Caki2 (cell line): ENCODE measurements around the gene TMEM119. TPM values are rescaled to one million over a fixed set of nuclear protein-coding genes. Genes with fewer than 3 reads are reported as not detected.

Experiments used
- DNase-seq: peaks from one replicate; pipeline ENCODE4 v3.0.0-alpha.2; 2015; ENCODE audit warnings: low read depth
- in situ Hi-C: cut with HindIII; loops from 2 replicates; pipeline ENCODE4 v1.10.0; 2016; ENCODE audit warnings: low sequenced_read_pairs, low pct_unique_long_range_greater_than_20kb, mixed read lengths
- total RNA-seq: library from RNA; depleted of rRNA; stranded (reverse); fragments of >200 nt; shearing (Covaris generic); gene quantifications from 2 replicates; pipeline ENCODE4 v1.2.3, GENCODE V29; 2014; ENCODE audit warnings: low replicate concordance

Gene TMEM119
- total RNA-seq, 1 experiment from 2014 or later: not detected

DNA sequence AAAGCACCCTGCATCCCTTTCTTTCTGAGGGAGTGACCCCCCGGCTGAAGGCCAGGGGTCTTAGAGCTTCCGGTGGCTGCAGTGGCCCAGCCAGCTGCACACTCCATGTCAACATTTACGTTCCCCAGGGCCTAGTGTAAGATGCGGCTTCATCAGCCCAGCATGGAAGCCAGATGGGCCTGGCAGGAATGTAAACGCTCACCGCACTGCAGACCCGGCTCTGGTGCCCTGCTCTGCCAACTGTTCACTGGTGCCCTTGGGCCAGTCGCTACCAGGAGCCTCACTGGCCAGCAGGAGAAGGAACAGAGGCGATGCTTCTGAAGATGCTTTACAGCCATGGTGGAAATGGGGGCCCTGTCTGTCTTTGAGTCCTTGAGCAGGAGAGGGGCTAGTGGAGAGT lies 8.6 kb upstream of the TMEM119 start:
- DNase-seq: no peak
- in situ Hi-C loops: no loop called here

DNA sequence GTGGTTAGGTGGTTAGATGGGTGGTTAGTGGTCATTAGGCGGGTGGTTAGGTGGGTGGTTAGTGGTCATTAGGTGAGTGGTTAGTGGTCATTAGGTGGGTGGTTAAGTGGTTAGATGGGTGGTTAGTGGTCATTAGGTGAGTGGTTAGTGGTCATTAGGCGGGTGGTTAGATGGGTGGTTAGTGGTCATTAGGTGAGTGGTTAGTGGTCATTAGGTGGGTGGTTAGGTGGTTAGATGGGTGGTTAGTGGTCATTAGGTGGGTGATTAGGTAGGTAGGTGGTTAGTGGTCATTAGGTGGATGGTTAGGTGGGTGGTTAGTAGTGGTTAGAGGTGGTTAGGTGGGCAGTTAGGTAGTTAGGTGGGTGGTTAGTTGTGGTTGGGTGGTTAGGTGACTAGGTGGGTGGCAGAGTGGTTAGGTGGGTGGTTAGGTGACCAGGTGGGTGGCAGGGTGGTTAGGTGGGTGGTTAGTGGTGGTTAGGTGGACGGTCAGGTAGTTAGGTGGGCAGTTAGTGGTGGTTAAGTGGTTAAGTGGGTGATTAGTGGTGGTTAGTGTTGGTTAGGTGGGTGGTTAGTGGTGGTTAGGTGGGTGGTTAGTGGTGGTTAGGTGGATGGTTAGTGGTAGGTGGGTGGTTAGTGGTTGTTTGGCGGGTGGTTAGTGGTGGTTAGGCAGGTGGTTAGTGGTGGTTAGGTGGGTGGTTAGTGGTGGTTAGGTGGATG lies 8.0 kb upstream of the TMEM119 start:
- in situ Hi-C loops: no loop called here

DNA sequence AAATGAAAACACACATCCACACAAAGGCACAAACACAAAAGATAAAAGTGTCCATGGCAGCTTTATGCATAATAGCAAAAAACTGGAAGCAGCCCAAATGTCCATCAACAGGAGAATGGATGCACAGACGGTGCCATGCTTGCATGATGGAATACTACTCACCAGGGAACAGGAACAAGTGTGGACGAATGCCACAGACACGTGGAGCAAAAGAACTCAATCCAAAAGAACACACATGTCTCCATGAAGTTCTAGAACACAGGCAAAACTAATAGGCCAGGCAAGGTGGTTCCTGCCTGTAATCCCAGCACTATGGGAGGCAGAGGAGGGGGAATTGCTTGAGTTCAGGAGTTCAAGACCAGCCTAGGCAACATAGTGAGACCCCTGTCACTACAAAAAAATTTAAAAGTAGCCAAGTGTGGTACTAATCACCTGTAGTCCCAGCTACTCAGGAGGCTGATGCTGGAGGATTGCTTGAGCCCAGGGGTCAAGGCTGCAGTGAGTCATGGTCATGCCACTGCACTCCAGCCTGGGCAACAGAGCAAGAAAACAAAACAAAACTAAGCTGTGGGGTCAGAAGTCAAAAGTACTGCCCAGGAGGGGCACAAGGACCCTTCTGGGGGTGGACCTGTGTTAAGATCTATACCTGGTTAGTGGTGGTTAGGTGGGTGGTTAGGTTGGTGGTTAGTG lies 7.3 kb upstream of the TMEM119 start:
- peak; percentile 64 for DNase-seq

More for the DNA sequence above, 8.0 kb upstream of the TMEM119 start:
- DNase-seq: no peak

DNA sequence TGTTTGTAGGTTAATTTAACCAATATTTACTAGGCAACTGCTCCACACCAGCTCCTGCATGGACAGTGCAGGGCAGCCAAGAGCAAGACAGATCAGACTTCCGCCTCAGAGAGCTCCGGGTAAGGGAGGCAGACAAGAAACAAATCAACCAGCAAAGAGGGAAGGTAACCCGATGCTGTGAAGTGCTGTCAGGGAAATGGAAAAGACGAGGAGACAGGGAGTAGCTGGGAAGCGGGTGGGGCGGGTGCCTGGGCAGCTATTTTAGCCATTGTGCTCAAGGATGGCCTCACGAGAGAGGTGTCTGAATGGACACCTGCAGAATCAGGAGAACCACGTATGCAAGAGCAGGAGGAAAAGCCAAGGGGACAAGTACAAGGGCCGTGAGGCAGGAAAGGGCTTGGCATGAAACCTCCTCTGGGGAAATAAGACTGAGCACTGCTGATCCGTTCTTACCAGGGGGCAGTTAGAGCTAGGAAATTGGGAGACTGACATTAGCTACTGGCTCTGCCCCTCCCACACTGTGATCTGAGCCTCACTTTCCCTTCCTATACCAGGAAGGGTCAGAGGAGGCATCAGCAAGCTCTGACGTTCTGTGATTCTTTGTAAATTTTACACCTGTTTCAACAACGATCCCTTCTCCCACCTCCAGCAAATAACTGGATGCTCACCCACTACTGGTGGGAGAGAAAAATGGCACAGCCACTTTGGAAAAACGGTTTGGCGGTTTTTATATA lies 6.5 kb upstream of the TMEM119 start:
- DNase-seq: no peak
- in situ Hi-C loops: no loop called here

More for the DNA sequence above, 7.3 kb upstream of the TMEM119 start:
- in situ Hi-C loops: no loop called here

DNA sequence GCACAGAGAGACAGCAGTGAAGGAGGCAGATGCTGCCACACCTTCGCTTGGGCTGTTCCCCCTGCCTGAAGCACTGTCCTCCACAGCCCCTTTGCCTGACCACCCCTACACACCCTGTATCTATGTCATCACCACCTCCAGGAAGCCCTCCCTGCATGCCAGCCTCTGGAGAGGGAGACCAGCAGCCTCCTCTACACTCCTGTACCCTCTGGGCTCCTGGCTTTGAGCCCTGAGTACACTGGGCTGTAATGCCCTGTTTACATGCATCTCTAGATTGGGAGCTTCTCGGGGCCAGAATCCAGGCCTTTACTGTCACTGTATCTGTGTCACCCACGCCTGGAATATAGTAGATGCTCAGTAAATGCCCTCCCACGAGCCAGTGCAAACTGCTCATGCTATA lies 5.9 kb upstream of the TMEM119 start:
- in situ Hi-C loops: no loop called here
- DNase-seq: no peak

DNA sequence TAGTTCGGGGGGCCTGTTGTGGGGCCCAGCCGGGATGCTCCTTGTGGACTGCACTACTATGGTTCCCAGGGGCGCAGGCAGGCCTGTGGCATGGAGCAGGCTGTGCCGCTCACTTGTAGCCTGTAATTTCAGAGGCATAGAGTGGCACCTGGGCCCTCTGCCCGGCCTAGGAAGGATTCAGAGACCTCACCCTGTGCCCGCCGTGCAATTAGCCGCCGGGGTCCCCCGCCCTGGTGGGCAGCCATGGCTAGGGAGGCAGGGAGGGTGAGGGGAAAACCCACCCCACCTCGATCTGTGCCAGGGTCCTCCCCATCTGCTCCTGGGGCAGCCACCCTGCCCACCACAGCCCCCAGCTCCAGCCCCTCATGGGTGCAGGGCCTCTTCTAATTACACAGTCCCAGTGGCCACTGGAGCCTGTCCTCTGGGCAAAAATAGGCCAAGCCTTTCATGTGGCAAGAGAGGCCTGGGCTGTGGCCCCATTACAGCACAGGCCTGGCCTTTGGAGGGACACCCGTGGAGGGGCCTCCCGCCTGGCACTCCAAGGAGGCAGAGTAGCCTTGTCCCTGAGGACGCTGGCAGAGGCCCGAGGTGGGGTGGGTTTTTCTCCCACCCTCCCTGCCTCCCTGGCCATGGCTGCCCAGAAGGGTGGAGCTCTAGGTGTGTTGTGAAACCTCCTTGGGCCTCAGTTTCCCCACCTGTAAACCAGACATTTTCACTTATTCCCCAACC lies 5.3 kb upstream of the TMEM119 start:
- no peak for DNase-seq
- in situ Hi-C loops: no loop called here

DNA sequence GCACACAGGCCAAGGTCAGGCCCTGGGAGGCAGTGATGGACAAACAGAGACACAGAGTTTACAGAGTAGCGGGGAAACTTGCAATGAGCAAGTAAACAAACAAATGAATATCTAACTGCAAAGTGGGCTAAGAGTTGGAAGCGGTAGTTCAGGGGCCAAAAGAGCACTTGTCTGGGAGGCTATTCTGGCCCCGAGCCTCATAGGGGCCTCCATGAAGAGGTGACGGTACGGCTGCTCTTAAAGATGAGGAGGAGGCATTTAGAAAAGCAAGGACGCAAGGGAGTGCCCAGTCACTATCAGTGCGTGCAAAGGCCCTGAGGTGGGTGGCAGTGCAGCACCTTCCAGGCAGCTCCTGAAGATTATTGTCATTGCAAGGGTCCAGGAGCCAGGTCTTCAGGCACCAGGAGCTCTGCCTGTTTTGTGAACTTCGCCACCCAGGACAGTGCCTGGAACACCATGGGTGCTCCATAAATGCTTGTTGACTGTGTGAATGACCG lies 4.4 kb upstream of the TMEM119 start:
- no peak for DNase-seq
- in situ Hi-C loops: no loop called here

DNA sequence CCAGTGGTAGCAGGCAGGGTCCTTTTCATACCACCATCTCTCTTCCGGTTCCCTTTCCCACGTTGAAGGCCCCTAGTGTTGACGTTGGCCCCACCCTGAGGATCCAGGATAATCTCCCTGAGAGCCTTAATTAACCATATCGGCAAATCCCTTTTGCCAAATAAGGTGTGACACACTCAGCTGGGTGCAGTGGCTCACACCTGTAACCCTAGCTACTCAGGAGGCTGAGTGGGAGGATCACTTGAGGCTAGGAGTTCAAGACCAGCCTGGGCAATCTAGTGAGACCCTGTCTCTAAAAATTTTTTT lies 2.8 kb upstream of the TMEM119 start:
- DNase-seq: no peak
- in situ Hi-C loops: no loop called here

DNA sequence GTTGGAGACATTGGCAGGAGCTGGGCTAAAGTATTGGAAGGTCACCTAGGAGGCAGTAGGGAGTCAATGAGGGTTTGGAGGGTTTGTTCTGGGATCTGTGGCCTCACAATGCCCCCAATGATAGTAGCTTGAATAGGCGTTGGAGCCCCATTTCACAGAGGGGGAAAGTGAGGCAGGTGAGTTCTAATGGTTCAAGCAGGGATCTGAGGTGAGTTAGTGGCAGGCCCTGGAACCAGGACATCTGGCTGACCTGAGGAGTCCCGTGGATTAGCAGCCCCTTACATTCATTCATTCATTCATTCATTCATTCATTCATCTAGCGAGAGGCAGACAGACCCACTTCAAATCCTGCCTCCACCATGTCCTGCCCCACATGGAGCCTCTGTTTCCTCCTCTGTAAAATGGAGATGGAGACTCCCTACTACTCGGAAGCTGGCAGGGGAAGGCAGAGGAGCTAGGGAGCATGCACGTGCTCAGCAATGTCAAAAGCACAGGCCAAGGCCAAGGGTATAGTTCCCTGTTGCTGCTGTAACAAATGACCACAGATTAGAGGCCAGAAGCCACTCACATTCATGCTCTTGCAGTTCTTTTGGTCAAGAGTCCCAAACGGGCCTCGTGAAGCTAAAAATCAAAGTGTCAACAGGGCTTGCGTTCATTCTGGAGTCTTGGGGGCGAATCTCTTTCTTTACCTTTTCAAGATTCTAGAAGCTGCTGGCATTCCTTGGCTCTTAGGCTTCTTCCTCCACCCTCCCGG lies 2.2 kb upstream of the TMEM119 start:
- in situ Hi-C loops: no loop called here

DNA sequence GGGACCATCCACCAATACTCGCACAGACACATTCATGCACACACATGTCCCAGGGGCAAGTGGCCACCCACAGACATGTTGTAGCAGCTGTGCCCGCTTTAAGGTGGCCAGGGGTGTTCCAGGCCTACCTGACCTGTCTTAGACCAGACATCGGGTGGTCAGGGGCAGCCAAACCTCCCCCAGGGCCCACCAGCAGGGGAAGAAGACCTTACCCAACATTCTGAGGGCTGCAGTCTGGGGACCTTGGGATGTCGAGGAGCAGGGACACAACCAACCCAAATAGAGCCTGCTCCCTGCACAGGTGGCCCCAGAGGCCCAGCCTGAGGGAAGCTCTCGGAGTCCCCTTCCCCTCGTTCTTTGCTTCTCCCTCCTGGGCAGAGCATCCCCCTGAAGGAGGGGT lies 1.7 kb upstream of the TMEM119 start:
- in situ Hi-C loops: no loop called here
- no peak for DNase-seq

More for the DNA sequence above, 2.2 kb upstream of the TMEM119 start:
- DNase-seq: no peak

DNA sequence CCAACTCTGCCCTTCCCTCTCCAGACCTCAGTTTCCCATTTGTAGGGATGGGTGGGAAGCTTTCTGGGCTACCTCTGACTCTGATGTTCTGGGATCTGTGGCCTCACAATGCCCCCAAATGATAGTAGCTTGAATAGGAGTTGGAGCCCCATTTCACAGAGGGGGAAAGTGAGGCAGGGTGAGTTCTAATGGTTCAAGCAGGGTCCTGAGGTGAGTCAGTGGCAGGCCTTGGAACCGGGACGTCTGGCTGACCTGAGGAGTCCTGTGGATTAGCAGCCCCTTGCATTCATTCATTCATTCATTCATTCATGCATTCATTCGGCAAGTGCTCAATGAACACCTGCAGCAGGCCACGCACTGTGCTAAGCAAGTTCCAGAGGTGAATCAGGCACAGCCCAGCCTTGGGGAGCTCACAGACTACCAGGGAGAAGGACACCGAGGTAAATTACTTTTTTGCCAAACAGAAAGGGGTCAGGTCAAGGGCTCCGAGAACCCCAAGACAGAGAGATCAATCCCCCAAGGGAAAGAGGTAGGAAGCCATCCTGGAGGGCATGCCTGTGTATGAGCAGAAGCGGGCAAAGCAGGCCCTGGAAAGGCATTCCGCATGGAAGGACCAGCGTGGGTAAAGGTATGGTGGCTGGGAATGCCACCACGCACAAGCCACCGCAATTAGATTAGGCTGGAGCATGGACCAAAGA lies 818 bp upstream of the TMEM119 start:
- DNase-seq: no peak
- in situ Hi-C loops: no loop called here

DNA sequence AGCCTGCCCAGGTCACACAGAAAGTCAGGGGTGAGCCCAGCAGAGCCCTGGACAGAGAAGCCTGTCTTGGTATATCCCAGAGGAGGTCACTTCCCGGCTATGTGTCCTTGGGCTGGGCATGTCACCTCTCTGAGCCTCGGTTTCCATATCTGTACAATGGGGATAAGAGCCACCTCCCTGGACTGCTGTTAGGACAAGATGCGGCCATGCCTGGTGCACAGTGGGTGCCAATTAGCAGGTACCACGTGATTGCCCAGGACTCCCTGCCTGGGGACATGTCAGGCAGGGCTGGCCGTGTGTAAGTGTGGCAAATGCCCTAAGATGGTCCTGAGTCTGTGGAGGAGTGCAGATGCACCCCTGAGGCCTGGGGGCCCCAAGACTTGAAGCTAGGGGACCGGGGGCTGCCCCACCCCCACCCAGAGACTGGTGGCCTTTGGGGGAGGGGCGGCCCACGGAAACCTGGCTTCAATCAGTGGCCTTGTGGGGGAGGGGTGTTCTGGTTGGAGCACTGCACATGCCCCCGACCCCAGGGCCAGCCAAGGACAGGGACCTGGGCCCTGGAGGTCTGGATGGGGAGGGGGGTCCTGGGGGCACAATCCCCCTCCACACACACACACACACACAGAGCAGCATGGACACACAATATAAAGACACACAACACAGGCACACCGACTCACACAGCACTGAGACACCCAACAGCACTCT lies 878 bp downstream of the TMEM119 start:
- in situ Hi-C loops: no loop called here
- no peak for DNase-seq

DNA sequence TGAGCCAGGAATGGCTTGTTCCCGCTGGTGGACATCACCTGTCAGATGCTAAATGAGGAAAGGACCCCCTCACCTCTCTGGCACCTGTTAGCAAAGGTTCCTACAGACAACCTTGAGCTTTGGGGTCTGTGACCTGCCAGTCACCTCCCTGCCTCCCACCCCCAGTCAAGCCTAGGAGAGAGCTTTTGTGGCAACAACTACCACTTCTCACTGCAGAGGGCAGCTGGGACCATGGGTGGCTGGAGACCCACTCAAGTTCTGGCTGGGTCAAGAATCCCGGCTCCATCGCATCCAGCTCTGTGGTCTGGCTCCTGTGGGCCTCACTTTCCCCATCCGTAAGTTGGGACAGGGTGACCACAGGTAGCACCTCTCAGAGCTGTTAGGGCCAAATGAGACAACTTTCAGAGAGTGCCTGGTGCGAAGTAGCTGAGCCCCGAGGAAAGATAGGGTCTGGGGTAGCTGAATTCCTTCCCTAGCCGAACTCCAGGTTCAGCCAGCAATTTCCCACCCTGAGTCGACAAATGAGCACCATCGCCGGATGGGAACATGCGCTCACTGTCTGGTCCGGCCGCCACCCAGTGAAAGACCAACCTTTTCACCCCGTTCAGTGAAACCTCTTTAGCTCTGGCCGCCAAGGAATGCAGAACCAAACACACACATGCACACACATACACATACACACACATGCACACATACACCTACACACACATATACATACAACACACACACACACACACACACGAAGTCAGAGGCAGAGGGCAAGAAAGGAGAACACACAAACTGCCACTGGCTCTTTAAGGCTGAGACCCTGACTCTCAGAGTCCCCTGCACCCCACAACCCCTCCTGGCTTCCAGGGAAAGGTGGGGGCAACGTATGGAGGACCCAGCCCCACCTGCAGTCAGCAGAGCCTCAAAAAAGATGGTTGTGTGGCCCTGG lies 1.9 kb downstream of the TMEM119 start:
- in situ Hi-C loops: no loop called here
- no peak for DNase-seq

DNA sequence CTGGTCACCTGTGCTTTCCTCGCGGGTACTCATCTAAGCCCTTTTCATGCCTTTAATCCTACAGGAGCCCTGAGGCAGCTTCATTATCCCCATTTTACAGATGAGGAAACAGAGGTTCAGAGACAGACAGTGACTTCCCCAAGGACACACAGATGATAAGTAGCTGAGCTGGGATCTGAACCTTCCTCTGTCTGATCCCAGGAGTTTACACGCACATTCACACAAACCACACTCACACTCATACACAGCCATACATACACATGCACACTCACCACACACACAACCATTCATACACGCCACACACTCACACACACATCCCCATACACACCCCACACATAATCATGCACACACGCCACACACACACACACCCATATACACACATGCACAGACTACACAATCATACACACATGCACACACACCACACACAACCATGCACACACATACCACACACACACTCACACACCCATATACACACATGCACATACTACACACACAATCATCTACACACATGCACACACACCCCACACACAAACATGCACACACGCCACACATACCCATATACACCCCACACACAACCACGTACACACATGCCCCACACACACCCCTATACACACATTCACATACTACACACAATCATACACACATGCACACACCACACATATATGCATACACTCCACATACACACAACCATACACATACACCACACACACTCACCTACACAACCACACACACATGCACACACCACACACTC lies 2.7 kb downstream of the TMEM119 start:
- no peak for DNase-seq
- in situ Hi-C loops: no loop called here

DNA sequence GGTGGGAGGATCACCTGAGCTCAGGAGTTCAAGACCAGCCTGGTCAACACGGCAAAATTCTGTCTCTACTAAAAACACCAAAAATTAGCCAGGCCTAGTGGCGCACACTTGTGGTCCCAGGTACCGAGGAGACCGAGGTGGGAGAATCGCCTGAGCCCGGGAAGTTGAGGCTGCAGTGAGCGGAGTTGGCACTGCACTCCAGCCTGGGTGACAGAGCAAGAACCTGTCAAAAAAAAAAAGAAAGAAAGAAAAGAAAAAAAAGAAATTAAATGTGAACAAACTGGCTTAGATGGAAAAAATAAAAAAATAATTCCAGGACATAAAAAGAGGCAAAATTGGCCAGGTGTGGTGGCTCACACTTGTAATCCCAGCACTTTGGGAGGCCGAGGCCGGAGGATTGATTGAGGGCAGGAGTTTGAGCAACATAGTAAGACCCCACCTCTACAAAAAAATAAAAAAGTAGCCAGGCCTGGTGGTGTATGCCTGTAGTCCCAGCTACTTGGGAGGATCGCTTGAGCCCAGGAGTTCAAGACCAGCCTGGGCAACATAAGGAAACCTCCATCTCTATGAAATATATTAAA lies 3.5 kb downstream of the TMEM119 start:
- in situ Hi-C loops: no loop called here
- DNase-seq: no peak
